Natural killer cell treated with Interleukin-12 subunit alpha and Interleukin-12 subunit beta and Interleukin-15 and Interleukin-18, amount 100 ng/mL, for 72 hours (primary cell): Measurements from ENCODE around the gene SPOCK1. TPM values are rescaled to one million over a fixed set of nuclear protein-coding genes. Genes with fewer than 3 reads are reported as not detected.

Experiments used
- ATAC-seq, 2 donors: fragments of 150-1000 bp; cut with Tn5 transposase in 1 of 2; sonication (Bioruptor Pico), chemical (Tn5 transposase) in 1 of 2; 2 replicates each; pipeline ENCODE4 v1.10.0; 2021
- DNase-seq: peaks from one replicate; pipeline ENCODE4 v3.0.0; 2022; ENCODE audit warnings: low spot score
- H3K27ac Mint-ChIP-seq, 2 donors: 1 replicate in 1 of 2; 2 replicates in 1 of 2; pipeline ENCODE4 v1.8.0; 2022; ENCODE audit warnings: mixed read lengths in 2 of 2, mild to moderate bottlenecking in 1 of 2, moderate library complexity in 1 of 2
- H3K27me3 Mint-ChIP-seq, 2 donors: 1 replicate in 1 of 2; 2 replicates in 1 of 2; pipeline ENCODE4 v1.8.0; 2022; ENCODE audit warnings: mixed read lengths in 2 of 2
- H3K36me3 Mint-ChIP-seq: one replicate; pipeline ENCODE4 v1.8.0; 2022; ENCODE audit warnings: mixed read lengths
- H3K4me1 Mint-ChIP-seq, 2 donors: 1 replicate in 1 of 2; 2 replicates in 1 of 2; pipeline ENCODE4 v1.8.0; 2022; ENCODE audit warnings: low read depth in 2 of 2, mixed read lengths in 2 of 2, mild to moderate bottlenecking in 1 of 2
- H3K4me3 Mint-ChIP-seq: one replicate; pipeline ENCODE4 v1.8.0; 2022; ENCODE audit warnings: mixed read lengths
- H3K9me3 Mint-ChIP-seq: 2 replicates; pipeline ENCODE4 v1.8.0; 2022; ENCODE audit warnings: mixed read lengths
- total RNA-seq, 2 donors: library from RNA; stranded (reverse); gene quantifications; one replicate each; pipeline ENCODE4 v1.2.3, GENCODE V29; 2022

The SPOCK1 gene
- total RNA-seq, 2 donors from 2014 or later: not detected

GRCh38 chr5:137126829-137127228 lies 372.3 kb downstream of the SPOCK1 start:
- ATAC-seq (no peak), DNase-seq (no peak)
- Mint-ChIP-seq H3K9me3 (no peaks in the 10 kb centered on the region), H3K27ac (no peak overlapping the region), H3K4me3 (no peak overlapping the region), H3K27me3 (peaks cover 3 to 7% of the 10 kb centered on the region in 2 donors), H3K4me1 (no peaks in the 10 kb centered on the region), H3K36me3 (no peaks in the 10 kb centered on the region)

- Mint-ChIP-seq H3K9me3 (no peaks in the 10 kb centered on the region), H3K27ac (no peak overlapping the region), H3K27me3 (peaks cover 0 to 8% of the 10 kb centered on the region in 2 donors), H3K4me1 (no peaks in the 10 kb centered on the region), H3K4me3 (no peak overlapping the region), H3K36me3 (no peaks in the 10 kb centered on the region)
- ATAC-seq (no peak), DNase-seq (no peak)
Observed at GRCh38 chr5:137122558-137122957, 376.6 kb downstream of the SPOCK1 start.

- H3K27ac Mint-ChIP-seq: no peak overlapping the region
- no peaks in the 10 kb centered on the region for H3K9me3 Mint-ChIP-seq
- ATAC-seq: no peak
Observed at GRCh38 chr5:137122075-137122474, 377.1 kb downstream of the SPOCK1 start.

GRCh38 chr5:137119321-137119720 lies 379.8 kb downstream of the SPOCK1 start:
- Mint-ChIP-seq H3K9me3 (no peaks in the 10 kb centered on the region), H3K27me3 (peaks cover 3 to 16% of the 10 kb centered on the region in 2 donors), H3K4me1 (no peaks in the 10 kb centered on the region), H3K4me3 (no peak overlapping the region), H3K27ac (no peak overlapping the region), H3K36me3 (no peaks in the 10 kb centered on the region)
- no peak for DNase-seq
- no peak for ATAC-seq

More at GRCh38 chr5:137122075-137122474, 377.1 kb downstream of the SPOCK1 start:
- H3K4me1 Mint-ChIP-seq: no peaks in the 10 kb centered on the region
- no peak overlapping the region for H3K4me3 Mint-ChIP-seq
- no peak for DNase-seq
- peaks cover 0 to 12% of the 10 kb centered on the region in 2 donors for H3K27me3 Mint-ChIP-seq
- no peaks in the 10 kb centered on the region for H3K36me3 Mint-ChIP-seq

GRCh38 chr5:137118629-137119028 lies 380.5 kb downstream of the SPOCK1 start:
- no peak overlapping the region for H3K4me3 Mint-ChIP-seq
- ATAC-seq: no peak
- DNase-seq: no peak
- peaks cover 3 to 16% of the 10 kb centered on the region in 2 donors for H3K27me3 Mint-ChIP-seq
- no peaks in the 10 kb centered on the region for H3K36me3 Mint-ChIP-seq
- no peak overlapping the region for H3K27ac Mint-ChIP-seq
- H3K4me1 Mint-ChIP-seq: no peaks in the 10 kb centered on the region
- no peaks in the 10 kb centered on the region for H3K9me3 Mint-ChIP-seq

- Mint-ChIP-seq H3K9me3 (no peaks in the 10 kb centered on the region), H3K4me1 (no peaks in the 10 kb centered on the region), H3K36me3 (no peaks in the 10 kb centered on the region), H3K27me3 (peaks cover 5 to 18% of the 10 kb centered on the region in 2 donors), H3K4me3 (no peak overlapping the region), H3K27ac (no peak overlapping the region)
- ATAC-seq (no peak), DNase-seq (no peak)
Observed at GRCh38 chr5:137115152-137115551, 384.0 kb downstream of the SPOCK1 start.

- H3K4me1 Mint-ChIP-seq: no peaks in the 10 kb centered on the region
- H3K36me3 Mint-ChIP-seq: no peaks in the 10 kb centered on the region
- no peak for DNase-seq
- no peak overlapping the region for H3K27ac Mint-ChIP-seq
- H3K9me3 Mint-ChIP-seq: peaks cover 2% of the 10 kb centered on the region
- no peak overlapping the region for H3K4me3 Mint-ChIP-seq
- ATAC-seq: no peak
- H3K27me3 Mint-ChIP-seq: peaks cover 5 to 22% of the 10 kb centered on the region in 2 donors
Observed at GRCh38 chr5:137114529-137114928, 384.6 kb downstream of the SPOCK1 start.

GRCh38 chr5:137113939-137114338 lies 385.2 kb downstream of the SPOCK1 start:
- Mint-ChIP-seq H3K9me3 (peaks cover 3% of the 10 kb centered on the region), H3K4me3 (no peak overlapping the region), H3K36me3 (no peaks in the 10 kb centered on the region), H3K27ac (no peak overlapping the region), H3K4me1 (no peaks in the 10 kb centered on the region), H3K27me3 (peaks cover 5 to 17% of the 10 kb centered on the region in 2 donors)
- DNase-seq (no peak), ATAC-seq (no peak)

- Mint-ChIP-seq H3K27me3 (peaks cover 5 to 17% of the 10 kb centered on the region in 2 donors), H3K4me1 (no peaks in the 10 kb centered on the region), H3K9me3 (peaks cover 3% of the 10 kb centered on the region), H3K36me3 (no peaks in the 10 kb centered on the region), H3K27ac (no peak overlapping the region), H3K4me3 (no peak overlapping the region)
- DNase-seq (no peak), ATAC-seq (no peak)
Observed at GRCh38 chr5:137113161-137113560, 386.0 kb downstream of the SPOCK1 start.

GRCh38 chr5:137105351-137106035 lies 393.6 kb downstream of the SPOCK1 start:
- no peak overlapping the region for H3K27ac Mint-ChIP-seq
- no peaks in the 10 kb centered on the region for H3K36me3 Mint-ChIP-seq
- H3K4me3 Mint-ChIP-seq: no peak overlapping the region
- DNase-seq: no peak
- peaks cover 0 to 15% of the 10 kb centered on the region in 2 donors for H3K27me3 Mint-ChIP-seq
- H3K9me3 Mint-ChIP-seq: peaks cover 3% of the 10 kb centered on the region
- no peak for ATAC-seq
- H3K4me1 Mint-ChIP-seq: no peaks in the 10 kb centered on the region

- Mint-ChIP-seq H3K4me3 (no peak overlapping the region), H3K9me3 (no peaks in the 10 kb centered on the region), H3K27me3 (peaks cover 0 to under 1% of the 10 kb centered on the region in 2 donors), H3K4me1 (no peaks in the 10 kb centered on the region), H3K27ac (no peak overlapping the region), H3K36me3 (no peaks in the 10 kb centered on the region)
- DNase-seq: no peak
- no peak for ATAC-seq
Observed at GRCh38 chr5:137101544-137101943, 397.6 kb downstream of the SPOCK1 start.

GRCh38 chr5:137099651-137100050 lies 399.5 kb downstream of the SPOCK1 start:
- Mint-ChIP-seq H3K4me1 (no peaks in the 10 kb centered on the region), H3K4me3 (no peak overlapping the region), H3K27me3 (no peaks in the 10 kb centered on the region), H3K27ac (no peak overlapping the region), H3K9me3 (no peaks in the 10 kb centered on the region), H3K36me3 (no peaks in the 10 kb centered on the region)
- no peak for DNase-seq
- ATAC-seq: no peak

- Mint-ChIP-seq H3K4me1 (no peaks in the 10 kb centered on the region), H3K4me3 (no peak overlapping the region), H3K9me3 (no peaks in the 10 kb centered on the region), H3K27ac (no peak overlapping the region), H3K27me3 (no peaks in the 10 kb centered on the region), H3K36me3 (no peaks in the 10 kb centered on the region)
- ATAC-seq (peak in 1 of 2 donors; percentile 11), DNase-seq (no peak)
Observed at GRCh38 chr5:137098663-137099062, 400.5 kb downstream of the SPOCK1 start.

- Mint-ChIP-seq H3K27ac (no peak overlapping the region), H3K4me1 (no peaks in the 10 kb centered on the region), H3K9me3 (no peaks in the 10 kb centered on the region), H3K4me3 (no peak overlapping the region), H3K36me3 (no peaks in the 10 kb centered on the region), H3K27me3 (no peaks in the 10 kb centered on the region)
- DNase-seq: no peak
- peak in 1 of 2 donors; percentile 16 for ATAC-seq
Observed at GRCh38 chr5:137098238-137098637, 400.9 kb downstream of the SPOCK1 start.

GRCh38 chr5:137097203-137097602 lies 401.9 kb downstream of the SPOCK1 start:
- DNase-seq (no peak), ATAC-seq (no peak)
- Mint-ChIP-seq H3K9me3 (no peaks in the 10 kb centered on the region), H3K4me1 (no peaks in the 10 kb centered on the region), H3K4me3 (no peak overlapping the region), H3K36me3 (no peaks in the 10 kb centered on the region), H3K27ac (no peak overlapping the region), H3K27me3 (no peaks in the 10 kb centered on the region)
